Uterus (tissue), 4 donors: ENCODE data around the gene FOXK1. TPM values are rescaled to one million over a fixed set of nuclear protein-coding genes. Genes with fewer than 3 reads are reported as not detected.

ENCODE experiments used
- DNase-seq, 2 donors: peaks; one replicate each; pipeline ENCODE4 v3.0.0-alpha.2; 2019 to 2020
- H3K27ac ChIP-seq, 2 donors: fragments of 200-600 bp; sonication (generic); 1 replicate in 1 of 2; 2 replicates in 1 of 2; pipeline ENCODE4 v1.5.1; 2016 to 2018
- H3K27me3 ChIP-seq, 2 donors: fragments of 200-600 bp; sonication (generic); one replicate each; pipeline ENCODE4 v1.5.1; 2018 to 2019; ENCODE audit warnings: control low read depth in 1 of 2
- H3K36me3 ChIP-seq, 2 donors: fragments of 200-600 bp; sonication (generic); one replicate each; pipeline ENCODE4 v1.5.1; 2019; ENCODE audit warnings: control low read depth in 1 of 2
- H3K4me1 ChIP-seq, 2 donors: fragments of 200-600 bp; sonication (generic); one replicate each; pipeline ENCODE4 v1.5.1; 2018 to 2019; ENCODE audit warnings: control low read depth in 1 of 2
- H3K4me3 ChIP-seq, 2 donors: fragments of 200-600 bp; sonication (generic); 1 replicate in 1 of 2; 2 replicates in 1 of 2; pipeline ENCODE4 v1.5.1; 2018 to 2019; ENCODE audit warnings: mild to moderate bottlenecking in 1 of 2
- H3K9me3 ChIP-seq, 2 donors: fragments of 200-600 bp; sonication (generic); one replicate each; pipeline ENCODE4 v1.5.1; 2019; ENCODE audit warnings: control low read depth in 1 of 2
- CTCF ChIP-seq, 4 experiments: fragments of 200-600 bp in 2 of 4; fragments of 450-650 bp in 2 of 4; sonication (generic) in 2 of 4; IDR thresholded peaks; one replicate each; pipeline ENCODE4 v1.5.1; 2016 to 2019; ENCODE audit warnings: antibody characterized with exemption in 4 of 4, mild to moderate bottlenecking in 2 of 4, moderate library complexity in 1 of 4
- POLR2A ChIP-seq, 2 donors: fragments of 450-650 bp; IDR thresholded peaks; one replicate each; pipeline ENCODE4 v1.6.1; 2016; ENCODE audit warnings: antibody characterized with exemption in 2 of 2, mild to moderate bottlenecking in 1 of 2, moderate library complexity in 1 of 2
- intact Hi-C: fragments of 100-400 bp; cut with DNase I; formaldehyde crosslinking; loops from one replicate; pipeline ENCODE4 v1.15.1; 2023; ENCODE audit warnings: low total_unique reads
- total RNA-seq, 4 donors: library from RNA; depleted of rRNA in 3 of 4; stranded (reverse); fragments of >200 nt in 3 of 4; gene quantifications; one replicate each; pipeline versions ENCODE4 v1.1.0 to v1.2.4, GENCODE V29; 2014 to 2023
- donor health status: DM: yes; HTN: yes; CAD: no.

Gene FOXK1
- total RNA-seq, 4 donors from 2014 or later, result 9.0 to 64.1 (median 21.5) TPM

GRCh38 chr7:4747746-4748145 lies 65.7 kb downstream of the FOXK1 start:
- Histone ChIP-seq H3K36me3 (no peaks in the 10 kb centered on the region), H3K27me3 (no peaks in the 10 kb centered on the region), H3K4me3 (no peak overlapping the region), H3K9me3 (no peaks in the 10 kb centered on the region), H3K27ac (peak overlapping the region; percentile 91 to 98), H3K4me1 (peaks cover 12 to 17% of the 10 kb centered on the region in 2 donors)
- no peak for DNase-seq
- TF ChIP-seq CTCF (IDR thresholded peaks at IDR 0.05) (no peak), POLR2A (IDR thresholded peaks at IDR 0.05) (no peak)
- intact Hi-C loops, result no loop called here

DNA sequence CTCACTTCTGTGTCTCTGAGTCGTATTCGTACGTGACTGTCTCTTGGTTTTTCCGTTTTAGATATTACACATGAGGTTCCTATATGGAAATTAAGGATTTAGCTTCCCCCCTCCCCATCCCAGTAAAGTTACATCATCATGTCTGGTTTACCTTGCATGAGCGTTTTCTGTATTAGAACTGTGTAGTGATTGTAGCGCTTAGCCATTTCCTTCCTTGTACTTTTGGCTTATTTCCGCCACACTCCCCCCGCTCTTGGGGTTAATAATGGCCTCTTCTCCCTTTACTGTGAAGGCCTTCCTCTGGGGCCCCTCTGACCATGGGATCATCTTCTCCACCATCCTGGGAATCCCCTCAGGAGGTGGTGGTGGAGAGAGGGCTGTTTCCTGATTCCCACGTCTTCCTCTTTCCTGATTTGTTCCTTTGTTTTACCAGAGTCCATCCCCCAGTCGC lies 66.2 kb downstream of the FOXK1 start:
- Histone ChIP-seq H3K27me3 (no peaks in the 10 kb centered on the region), H3K27ac (peak overlapping the region; percentile 91 to 98), H3K36me3 (no peaks in the 10 kb centered on the region), H3K9me3 (no peaks in the 10 kb centered on the region), H3K4me3 (no peak overlapping the region), H3K4me1 (peaks cover 12 to 17% of the 10 kb centered on the region in 2 donors)
- DNase-seq, result no peak
- intact Hi-C loops, result no loop called here
- TF ChIP-seq POLR2A (IDR thresholded peaks at IDR 0.05) (no peak), CTCF (IDR thresholded peaks at IDR 0.05) (no peak)

DNA sequence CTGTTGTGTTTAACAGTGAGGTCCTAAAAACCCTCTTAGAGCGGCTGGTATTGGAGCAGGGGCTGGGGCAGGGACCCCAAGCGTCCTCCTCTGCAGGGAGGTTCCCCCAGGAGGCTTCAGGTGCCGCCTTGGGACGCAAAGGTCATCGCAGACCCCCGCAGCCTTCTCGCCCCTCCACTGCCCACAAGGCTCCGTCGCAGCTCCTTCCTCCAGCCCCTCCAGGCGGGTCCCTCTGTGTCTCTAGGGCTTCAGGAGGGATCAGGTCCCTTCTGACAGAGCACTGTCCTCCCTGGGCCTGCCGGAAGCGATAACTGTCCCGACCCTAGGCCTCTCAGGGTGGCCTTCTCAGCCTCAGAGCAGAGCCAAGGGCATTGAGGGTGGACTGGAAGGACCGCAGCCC lies 67.3 kb downstream of the FOXK1 start:
- Histone ChIP-seq H3K27me3 (no peaks in the 10 kb centered on the region), H3K36me3 (no peaks in the 10 kb centered on the region), H3K4me3 (no peak overlapping the region), H3K9me3 (no peaks in the 10 kb centered on the region), H3K4me1 (peaks cover 8 to 17% of the 10 kb centered on the region in 2 donors), H3K27ac (peak overlapping the region; percentile 91 to 98)
- intact Hi-C loops, result no loop called here
- DNase-seq, result no peak
- TF ChIP-seq POLR2A (IDR thresholded peaks at IDR 0.05), result no peak
- TF ChIP-seq CTCF (IDR thresholded peaks at IDR 0.05), result no peak

DNA sequence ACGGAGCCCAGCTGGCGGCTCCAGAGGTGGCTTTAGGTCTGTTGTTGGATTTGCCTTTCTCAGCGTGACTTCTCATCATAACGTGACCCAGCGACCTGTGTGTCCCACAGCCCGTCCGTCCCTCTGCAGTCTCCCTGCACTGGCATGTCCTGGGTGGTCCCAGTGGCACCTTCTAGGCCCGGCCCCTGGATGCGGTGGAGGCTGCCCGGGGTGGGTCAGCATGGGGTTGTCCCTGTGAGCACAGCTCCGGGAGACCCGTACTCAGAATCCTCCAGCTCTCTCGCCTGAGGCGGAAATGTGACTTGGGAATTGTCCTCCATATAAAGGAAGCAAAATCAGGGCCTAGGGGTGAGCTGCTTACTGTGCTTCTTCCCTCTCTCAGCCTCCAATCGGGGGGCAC lies 67.7 kb downstream of the FOXK1 start:
- TF ChIP-seq CTCF (IDR thresholded peaks at IDR 0.05) (no peak), POLR2A (IDR thresholded peaks at IDR 0.05) (no peak)
- Histone ChIP-seq H3K4me3 (no peak overlapping the region), H3K27me3 (no peaks in the 10 kb centered on the region), H3K36me3 (no peaks in the 10 kb centered on the region), H3K4me1 (peaks cover 5 to 17% of the 10 kb centered on the region in 2 donors), H3K27ac (peak overlapping the region; percentile 91 to 98), H3K9me3 (no peaks in the 10 kb centered on the region)
- no peak for DNase-seq
- intact Hi-C loops, result no loop called here

DNA sequence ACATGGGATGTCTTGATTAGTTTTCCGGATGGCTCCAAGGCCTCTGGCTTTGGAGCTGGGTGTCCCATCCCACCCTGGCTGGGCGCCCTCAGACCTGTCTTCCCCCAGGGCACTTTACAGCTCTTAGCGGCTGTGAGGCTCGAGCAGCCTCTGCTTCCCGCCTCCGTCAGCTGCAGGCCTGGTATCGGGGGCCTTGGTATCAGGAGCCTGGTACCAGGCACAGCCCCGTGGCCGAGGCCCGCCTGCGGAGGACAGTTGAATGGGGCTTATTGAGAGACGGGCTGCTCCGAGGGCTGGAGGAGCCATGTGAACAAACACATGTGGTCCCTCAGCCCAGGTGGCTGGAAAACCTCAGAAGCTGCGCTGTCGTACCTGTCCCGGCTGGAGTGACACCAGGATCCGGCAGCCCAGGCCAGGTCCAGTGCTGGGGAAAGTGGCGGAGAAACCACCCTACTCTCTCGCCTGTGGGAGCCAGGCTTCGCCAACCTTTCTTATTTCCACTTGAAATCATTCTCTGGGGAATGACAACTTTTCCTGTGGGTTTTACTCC lies 69.4 kb downstream of the FOXK1 start:
- no peaks in the 10 kb centered on the region for H3K36me3 ChIP-seq
- H3K9me3 ChIP-seq, result no peaks in the 10 kb centered on the region
- no peaks in the 10 kb centered on the region for H3K27me3 ChIP-seq
- peaks cover 5 to 17% of the 10 kb centered on the region in 2 donors for H3K4me1 ChIP-seq
- no peak for DNase-seq
- H3K4me3 ChIP-seq, result no peak overlapping the region
- no peak overlapping the region for H3K27ac ChIP-seq
- TF ChIP-seq CTCF (IDR thresholded peaks at IDR 0.05) (no peak), POLR2A (IDR thresholded peaks at IDR 0.05) (no peak)
- intact Hi-C loops, result no loop called here
